ENCODE results near the gene REXO5.
"Not testable (repeated sequence)": the region's sequence is repeated elsewhere in the genome, so short reads cannot be mapped to it uniquely, and the experiment has no call there.

REXO5 gene

GRCh38 chr16:20801278-20801677 lies 5.0 kb upstream of the REXO5 start:
- DNase-seq, result no peak

GRCh38 chr16:20803192-20803560 lies 3.2 kb upstream of the REXO5 start:
- DNase-seq, result no peak

DNA sequence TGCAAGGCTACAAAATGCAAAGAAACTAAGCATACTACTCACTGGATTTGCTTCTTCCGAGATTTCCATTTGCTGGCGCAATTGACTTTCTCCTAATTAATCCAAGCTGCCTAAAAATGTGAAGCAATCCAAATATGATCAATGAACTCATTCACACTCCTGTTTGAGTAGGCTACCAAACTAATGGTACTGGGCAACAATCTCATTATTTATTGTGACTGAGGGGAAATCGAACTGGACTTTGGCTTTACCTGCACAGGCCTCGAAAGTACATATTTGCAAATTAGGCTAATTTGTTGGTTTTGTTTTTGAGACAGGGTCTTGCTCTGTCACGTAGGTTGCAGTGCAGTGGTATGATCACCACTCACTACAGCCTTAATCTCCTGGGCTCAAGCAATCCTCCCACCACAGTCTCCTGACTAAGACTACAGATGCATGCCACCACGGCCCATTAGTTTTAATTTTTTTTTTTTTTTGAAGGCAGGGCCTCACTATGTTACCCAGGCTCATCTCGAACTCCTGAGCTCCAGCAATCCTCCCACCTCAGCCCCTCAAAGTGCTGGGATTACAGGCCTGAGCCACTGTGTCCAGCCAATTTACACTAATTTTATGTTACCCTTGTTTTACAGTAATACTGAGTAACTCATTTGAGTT lies 2.6 kb upstream of the REXO5 start:
- no peak for DNase-seq

DNA sequence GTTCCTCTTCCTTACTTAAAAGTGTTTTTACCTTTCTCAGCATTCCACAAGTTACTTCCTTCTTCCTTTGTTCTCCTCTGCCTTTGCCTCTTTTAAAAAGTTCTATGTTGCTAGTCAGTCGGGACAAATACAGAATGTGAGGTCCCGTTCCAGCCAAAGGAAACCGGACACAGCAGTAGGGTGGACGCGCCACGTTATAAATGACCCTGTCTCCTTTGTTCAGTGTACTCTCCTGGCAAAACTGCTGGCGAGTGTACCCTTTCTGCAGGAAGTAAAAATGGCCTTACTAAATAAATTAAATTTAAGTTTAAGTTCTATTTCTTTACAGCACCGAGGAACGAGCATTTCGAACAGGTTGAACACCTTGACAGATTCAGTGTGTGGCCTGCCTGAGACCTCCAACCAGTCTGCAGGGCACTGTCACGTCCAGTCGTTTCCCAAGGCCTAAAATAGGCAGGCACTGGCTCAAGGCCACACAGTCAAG lies 601 bp upstream of the REXO5 start:
- DNase-seq, result not testable (repeated sequence)

DNA sequence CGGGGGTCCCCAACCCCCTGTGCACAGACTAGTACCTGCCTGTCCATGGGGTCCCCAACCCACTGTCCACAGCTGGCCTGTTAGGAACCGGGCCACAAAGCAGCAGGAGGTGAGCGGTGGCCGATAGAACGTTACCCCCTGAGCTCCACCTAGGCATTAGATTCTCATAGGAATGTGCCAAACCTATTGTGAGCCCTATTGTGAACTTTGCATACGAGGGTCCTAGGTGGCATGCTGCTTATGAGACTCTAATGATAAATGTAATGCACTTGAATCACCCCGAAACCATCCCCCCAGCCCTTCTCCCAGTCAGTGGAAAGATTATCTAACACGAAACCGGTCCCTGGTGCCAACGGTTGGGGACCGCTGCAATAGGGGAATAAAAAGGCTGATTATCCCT lies 1.5 kb downstream of the REXO5 start:
- DNase-seq, result no peak

- DNase-seq, result no peak
Observed at GRCh38 chr16:20811889-20812439, 5.6 kb downstream of the REXO5 start.

DNA sequence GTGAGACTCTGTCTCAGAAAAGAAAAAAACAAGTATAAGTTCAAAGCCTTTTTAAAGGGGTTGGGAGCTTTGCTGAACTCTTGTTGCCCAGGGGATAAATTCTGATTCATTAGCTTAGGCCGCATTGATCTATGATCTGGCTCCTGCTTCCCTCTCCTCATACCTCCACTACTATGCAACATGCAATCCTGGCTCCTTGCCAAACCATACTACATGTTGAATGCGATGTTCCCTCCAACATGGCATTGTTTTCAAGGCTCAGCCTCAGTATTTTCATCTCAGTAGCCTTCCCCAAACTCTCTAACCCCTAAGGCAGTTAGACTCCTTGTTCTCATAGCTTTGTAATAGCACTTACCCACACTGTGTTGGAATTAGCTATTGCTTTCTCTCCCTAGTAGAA lies 6.2 kb downstream of the REXO5 start:
- no peak for DNase-seq

GRCh38 chr16:20814784-20815183 lies 8.5 kb downstream of the REXO5 start:
- peak; percentile 45 for DNase-seq

GRCh38 chr16:20818929-20819585 lies 12.7 kb downstream of the REXO5 start:
- DNase-seq, result no peak

DNA sequence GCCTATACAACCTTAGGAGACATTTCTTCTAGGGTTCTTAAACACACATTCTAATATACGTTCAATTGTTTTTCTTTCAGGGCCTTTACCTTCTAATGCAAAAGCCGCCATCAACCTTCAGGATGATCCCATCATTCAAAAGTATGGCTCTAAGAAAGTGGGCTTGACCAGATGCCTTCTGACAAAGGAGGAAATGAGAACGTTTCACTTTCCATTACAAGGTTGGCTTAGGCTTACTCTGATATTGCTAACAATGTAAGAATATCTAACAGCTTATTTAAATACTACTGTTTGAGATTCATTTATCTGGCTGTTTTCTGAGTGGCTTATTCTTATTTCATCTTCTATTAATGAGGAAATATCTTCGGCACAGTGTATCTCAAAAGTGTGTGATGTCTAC lies 15.4 kb downstream of the REXO5 start:
- no peak for DNase-seq

DNA sequence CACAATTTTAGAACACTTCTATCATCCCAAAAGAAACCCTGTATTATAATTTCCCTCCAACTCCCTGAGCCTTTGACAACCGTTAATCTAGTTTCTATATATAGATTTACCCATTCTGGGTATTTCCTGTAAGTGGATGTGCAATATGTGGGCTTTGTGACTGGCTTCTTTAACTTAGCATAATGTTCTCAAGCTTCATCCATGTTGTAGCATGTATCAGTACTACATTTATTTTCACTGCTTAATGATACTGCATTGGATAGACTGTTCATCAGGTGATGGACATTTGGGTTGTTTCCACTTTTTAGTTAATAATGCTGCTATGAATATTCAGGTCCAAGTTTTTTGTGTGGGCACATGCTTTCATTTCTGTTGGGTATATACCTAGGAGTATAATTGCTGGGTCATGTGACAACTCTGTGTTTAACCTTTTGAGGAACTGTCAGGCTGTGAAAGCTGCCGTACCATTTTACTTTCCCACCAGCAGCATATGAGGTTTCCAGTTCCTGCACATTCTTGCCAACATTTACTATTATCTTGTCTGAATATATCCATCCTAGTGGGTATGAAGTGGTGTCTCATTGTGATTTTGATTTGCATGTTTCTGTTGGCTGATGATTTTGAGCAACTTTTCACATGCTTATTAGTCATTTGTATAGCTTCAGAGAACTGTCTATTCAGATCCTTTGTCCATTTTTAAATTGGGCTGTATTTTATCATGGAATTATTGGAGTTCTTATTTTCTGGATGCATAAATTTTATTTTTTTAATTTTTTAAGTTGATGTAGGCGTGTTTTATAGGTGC lies 16.4 kb downstream of the REXO5 start:
- no peak for DNase-seq

- no peak for DNase-seq
Observed at GRCh38 chr16:20826039-20826566, 19.8 kb downstream of the REXO5 start.

GRCh38 chr16:20829536-20829935 lies 23.2 kb downstream of the REXO5 start:
- no peak for DNase-seq

DNA sequence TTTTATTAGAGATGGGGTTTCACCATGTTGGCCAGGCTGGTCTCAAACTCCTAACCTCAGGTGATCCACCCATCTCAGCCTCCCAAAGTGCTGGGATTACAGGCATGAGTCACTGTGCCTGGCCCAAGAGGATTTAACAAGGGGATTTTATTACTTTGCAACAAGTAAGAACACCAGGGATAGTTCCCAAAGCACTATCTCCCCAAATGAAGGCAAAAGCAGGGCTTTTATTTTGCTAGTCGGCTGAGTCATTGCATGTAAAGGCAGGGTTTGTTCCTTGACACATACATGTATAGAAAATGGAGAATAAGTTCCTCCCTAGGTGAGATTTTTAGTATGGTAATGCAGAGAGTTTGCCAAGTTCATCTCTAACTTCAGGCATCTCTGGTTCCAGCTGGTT lies 24.0 kb downstream of the REXO5 start:
- no peak for DNase-seq

DNA sequence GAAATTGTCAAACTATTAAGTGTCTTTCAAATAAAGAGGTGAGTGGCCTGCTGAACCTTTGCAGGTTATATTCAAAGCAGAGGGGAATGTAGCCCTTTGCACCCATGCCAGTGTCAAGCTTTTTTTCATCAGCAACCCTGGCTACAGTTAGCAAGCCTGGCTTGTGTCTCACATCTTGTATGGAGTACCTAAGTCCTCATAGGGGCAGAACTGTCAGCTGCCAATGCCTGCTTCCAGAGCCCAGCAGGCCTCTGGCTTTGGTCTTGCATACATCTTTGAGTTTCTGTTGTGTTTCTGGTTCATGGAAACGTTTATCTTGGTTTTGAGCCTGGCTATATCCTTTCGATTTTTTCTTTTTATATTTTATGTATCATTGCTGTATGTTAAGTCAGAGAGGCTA lies 26.8 kb downstream of the REXO5 start:
- DNase-seq, result no peak

DNA sequence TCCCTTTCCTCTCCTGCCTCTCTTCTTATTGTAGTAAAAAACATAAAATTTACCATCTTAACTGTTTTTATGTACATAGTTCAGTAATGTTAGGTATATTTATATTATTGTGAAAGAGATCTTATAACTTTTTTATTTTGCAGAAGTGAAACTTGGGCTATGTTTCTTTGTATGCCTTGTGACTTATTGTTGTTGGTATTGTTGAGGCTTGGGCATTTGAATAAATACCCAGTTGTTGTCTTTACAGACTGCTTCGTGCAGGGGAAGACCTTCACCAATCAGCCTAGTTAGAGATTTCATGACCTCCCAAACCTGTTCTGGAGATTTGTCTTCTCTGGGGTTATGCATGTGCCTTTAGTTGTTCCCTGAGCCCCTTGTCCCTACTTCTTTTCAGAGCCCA lies 31.9 kb downstream of the REXO5 start:
- no peak for DNase-seq

- DNase-seq, result no peak
Observed at GRCh38 chr16:20839504-20839903, 33.2 kb downstream of the REXO5 start.

- DNase-seq, result no peak
Observed at GRCh38 chr16:20844054-20844453, 37.7 kb downstream of the REXO5 start.

- DNase-seq, result peak; percentile 34
Observed at GRCh38 chr16:20844588-20844987, 38.3 kb downstream of the REXO5 start.

GRCh38 chr16:20846030-20846429 lies 39.7 kb downstream of the REXO5 start:
- no peak for DNase-seq

GRCh38 chr16:20846551-20846950 lies 40.2 kb downstream of the REXO5 start:
- DNase-seq, result no peak

GRCh38 chr16:20847550-20847949 lies 41.2 kb downstream of the REXO5 start:
- DNase-seq, result no peak

DNA sequence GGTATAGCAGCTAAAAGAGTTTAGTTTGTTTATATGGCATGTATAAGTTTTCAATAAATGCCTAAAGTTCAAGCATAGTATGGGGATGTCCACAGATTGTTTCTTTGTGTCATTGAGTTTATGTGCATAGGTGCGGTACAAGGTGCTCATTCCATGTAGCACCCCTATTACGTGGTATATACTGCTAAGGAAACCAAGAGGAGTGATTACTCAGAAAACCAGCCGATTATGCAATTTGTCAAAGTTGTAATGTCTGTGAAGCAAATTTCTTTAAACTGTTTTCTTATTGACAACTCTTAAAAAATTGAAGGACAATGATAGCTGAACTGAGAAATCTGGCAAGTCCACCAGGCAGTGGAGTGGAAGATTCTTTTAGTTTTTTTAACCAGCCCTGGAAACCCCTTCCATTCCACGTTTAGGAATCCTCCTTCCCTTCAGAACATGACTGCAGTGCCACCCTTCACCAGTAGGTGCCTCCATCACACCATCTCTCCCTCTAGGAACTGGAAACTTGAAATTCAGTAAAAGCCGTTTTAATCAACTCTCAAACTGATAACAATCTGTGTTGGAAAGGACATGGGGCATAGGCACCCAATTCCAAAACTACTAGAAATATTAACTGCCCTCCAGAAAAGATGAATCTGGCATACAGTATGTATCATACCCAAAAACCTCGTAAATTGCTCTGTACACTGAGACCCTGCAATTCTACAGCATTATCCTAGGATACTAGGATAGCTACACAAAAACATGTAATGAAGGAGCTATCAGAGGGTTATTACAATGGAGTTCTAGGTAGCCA lies 43.5 kb downstream of the REXO5 start:
- DNase-seq, result peak; percentile 32
